Measurements from ENCODE around the gene PTPRN2.
"Not testable (repeated sequence)": the region's sequence is repeated elsewhere in the genome, so short reads cannot be mapped to it uniquely, and the experiment has no call there.

The PTPRN2 gene

DNA sequence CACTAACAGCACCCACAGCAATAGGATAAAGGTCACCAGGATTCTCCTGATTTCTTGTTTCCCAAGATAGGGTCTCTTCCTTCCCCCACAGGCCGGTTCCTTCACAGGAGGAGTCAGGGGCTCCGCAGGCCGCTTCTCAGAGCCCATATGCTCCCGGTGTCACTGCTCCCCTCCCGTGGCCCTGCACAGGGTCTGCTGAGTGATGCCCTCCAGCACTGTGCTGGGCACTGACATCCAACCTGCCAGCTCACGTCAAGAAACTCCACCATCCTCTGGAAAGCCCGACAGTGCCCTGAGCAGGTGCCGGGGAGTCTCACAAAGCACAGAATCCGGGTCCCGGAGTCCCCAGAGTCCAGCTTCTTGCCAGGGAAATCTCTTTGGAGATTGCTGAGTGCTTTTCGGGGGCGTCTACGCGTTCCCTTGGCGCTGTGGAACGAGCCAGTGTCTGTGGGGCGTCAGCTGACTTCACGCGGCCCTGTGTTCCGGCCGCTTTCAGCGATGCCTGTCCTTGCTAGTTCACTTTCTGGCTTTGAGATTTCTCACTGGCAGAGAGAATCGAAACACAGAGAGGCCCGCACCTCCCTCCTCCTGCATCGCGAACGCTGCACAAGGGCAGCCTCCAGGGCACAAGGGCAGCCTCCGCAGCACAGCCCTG is 683.3 kb downstream of the PTPRN2 start:
- TF ChIP-seq, protein P1, sequence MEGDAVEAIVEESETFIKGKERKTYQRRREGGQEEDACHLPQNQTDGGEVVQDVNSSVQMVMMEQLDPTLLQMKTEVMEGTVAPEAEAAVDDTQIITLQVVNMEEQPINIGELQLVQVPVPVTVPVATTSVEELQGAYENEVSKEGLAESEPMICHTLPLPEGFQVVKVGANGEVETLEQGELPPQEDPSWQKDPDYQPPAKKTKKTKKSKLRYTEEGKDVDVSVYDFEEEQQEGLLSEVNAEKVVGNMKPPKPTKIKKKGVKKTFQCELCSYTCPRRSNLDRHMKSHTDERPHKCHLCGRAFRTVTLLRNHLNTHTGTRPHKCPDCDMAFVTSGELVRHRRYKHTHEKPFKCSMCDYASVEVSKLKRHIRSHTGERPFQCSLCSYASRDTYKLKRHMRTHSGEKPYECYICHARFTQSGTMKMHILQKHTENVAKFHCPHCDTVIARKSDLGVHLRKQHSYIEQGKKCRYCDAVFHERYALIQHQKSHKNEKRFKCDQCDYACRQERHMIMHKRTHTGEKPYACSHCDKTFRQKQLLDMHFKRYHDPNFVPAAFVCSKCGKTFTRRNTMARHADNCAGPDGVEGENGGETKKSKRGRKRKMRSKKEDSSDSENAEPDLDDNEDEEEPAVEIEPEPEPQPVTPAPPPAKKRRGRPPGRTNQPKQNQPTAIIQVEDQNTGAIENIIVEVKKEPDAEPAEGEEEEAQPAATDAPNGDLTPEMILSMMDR (IDR thresholded peaks at IDR 0.05; ENCODE audit: insufficient read depth, low read length, missing control alignments) = no peak
- ChIA-PET CTCF (no interaction called here), POLR2A (no interaction called here)
- no peak for DNase-seq (ENCODE audit: low read depth, low spot score)
- no peak overlapping the region for H3K4me3 ChIP-seq (ENCODE audit: low read depth, low read length)

DNA sequence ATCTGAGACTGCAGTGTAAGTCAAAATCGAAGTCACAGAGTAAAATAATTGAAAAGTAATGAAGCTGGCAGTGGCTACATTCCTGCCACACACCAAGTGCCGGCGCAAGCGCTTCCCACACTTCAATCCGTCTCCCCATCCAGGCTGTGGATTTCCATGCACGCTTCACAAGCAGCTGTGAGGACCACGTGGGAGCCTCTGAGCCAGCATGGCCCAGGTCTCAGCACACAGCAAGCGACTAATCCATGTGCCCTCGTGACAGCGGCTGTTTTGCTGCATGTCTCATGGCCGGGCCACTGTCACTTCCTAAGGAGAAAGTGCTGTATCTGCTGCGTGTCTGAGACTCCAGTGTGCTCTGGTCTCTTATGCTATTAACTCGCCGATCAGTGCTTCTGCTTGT is 683.9 kb downstream of the PTPRN2 start:
- POLR2A ChIA-PET = no interaction called here

DNA sequence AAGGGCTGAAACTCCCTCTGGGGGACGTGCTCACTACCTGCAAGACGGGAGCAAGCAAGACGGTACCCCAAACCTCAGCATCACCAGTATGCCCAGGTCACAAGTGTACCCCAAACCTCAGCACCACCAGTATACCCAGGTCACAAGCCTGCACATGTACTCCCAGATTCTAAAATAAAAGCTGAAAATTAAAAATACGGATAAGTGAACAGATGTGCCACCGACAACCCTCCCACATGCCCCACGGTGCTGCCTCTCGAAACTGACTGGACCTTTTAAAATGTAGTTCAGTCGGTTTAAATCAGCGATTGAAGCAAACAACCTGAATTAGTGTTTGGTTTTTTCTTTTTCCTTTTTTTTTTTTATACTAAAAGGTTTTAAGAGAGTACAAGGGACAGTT is 684.3 kb downstream of the PTPRN2 start:
- CTCF ChIA-PET = no interaction called here
- TF ChIP-seq, protein P1 (IDR thresholded peaks at IDR 0.05; ENCODE audit: insufficient read depth, low read length, missing control alignments) = no peak
- POLR2A ChIA-PET = no interaction called here
- no peak for DNase-seq (ENCODE audit: low read depth, low spot score)
- no peak overlapping the region for H3K4me3 ChIP-seq (ENCODE audit: low read depth, low read length)

More for the DNA sequence above, 683.9 kb downstream of the PTPRN2 start:
- TF ChIP-seq, protein P1 (IDR thresholded peaks at IDR 0.05; ENCODE audit: insufficient read depth, low read length, missing control alignments) = no peak
- no peak for DNase-seq (ENCODE audit: low read depth, low spot score)
- H3K4me3 ChIP-seq (ENCODE audit: low read depth, low read length) = no peak overlapping the region
- CTCF ChIA-PET = no interaction called here

DNA sequence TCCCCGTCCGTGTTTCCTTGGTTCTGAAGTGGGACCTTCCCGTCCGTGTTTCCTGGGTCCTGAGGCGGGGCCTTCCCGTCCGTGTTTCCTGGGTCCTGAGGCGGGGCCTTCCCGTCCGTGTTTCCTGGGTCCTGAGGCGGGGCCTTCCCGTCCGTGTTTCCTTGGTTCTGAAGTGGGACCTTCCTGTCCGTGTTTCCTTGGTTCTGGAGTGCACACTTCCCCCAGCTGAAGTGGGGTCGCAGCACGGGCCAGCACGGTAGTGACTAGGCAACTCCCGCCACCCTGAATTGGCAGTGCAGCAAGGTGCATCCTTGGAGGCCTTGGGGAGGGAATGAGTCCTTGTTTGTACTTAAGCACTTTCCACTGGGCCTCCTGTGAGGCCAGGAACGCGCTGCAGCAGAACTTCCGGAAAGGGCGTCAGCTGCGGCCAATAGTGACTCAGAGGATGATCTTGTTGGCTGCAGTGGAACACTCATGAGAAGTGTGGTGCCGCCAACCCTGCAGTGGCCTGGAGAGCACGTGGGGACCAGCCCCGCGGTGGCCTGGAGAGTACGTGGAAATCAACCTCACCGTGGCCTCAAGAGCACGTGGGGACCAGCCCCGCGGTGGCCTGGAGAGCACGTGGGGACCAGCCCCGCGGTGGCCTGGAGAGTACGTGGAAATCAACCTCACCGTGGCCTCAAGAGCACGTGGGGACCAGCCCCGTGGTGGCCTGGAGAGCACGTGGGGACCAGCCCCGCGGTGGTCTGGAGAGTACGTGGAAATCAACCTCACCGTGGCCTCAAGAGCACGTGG is 685.6 kb downstream of the PTPRN2 start:
- CTCF ChIA-PET; DNase-seq (ENCODE audit: low read depth, low spot score); H3K4me3 ChIP-seq (ENCODE audit: low read depth, low read length); POLR2A ChIA-PET: not testable (repeated sequence)

DNA sequence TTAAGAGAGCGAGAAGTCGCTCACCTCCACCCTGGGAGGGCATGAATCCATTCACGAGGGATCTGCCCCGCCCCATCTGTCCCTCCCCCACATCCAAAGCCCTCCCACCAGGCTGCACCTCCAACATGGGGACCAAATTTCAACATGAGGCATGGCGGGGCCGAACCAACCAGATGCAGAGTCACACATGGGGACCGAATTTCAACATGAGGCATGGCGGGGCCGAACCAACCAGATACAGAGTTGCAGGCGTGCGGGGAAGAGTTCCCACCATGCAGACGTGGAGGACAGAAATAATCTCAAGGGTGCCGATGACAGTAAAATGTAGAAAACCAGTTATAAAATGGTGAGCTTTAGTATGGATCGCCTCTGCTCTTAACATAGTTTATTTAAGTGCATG is 686.5 kb downstream of the PTPRN2 start:
- TF ChIP-seq, protein P1 (IDR thresholded peaks at IDR 0.05; ENCODE audit: insufficient read depth, low read length, missing control alignments) = no peak
- ChIA-PET CTCF (no interaction called here), POLR2A (no interaction called here)

DNA sequence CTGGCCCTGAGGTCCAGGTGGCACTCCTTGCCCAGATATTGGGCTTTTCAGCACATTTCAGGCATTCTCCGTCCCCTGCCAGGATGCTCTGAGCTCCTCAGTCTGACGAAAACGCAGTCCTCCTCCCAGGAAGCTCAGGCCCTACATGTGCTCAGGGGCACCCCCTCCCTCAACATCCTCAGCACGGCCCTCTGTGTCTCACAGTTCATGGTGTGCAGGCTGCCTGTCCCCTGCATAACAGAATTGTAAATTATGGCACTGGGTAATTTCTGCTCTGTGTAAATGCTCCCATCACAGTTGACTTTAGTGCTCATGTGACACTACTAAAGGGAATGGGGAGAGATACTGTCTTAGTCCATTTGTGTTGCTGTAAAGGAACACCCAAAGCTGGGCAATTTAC is 687.1 kb downstream of the PTPRN2 start:
- POLR2A ChIA-PET = no interaction called here
- H3K4me3 ChIP-seq (ENCODE audit: low read depth, low read length) = no peak overlapping the region
- TF ChIP-seq, protein P1 (IDR thresholded peaks at IDR 0.05; ENCODE audit: insufficient read depth, low read length, missing control alignments) = no peak
- DNase-seq (ENCODE audit: low read depth, low spot score) = no peak
- CTCF ChIA-PET = no interaction called here

More for the DNA sequence above, 686.5 kb downstream of the PTPRN2 start:
- no peak for DNase-seq (ENCODE audit: low read depth, low spot score)
- H3K4me3 ChIP-seq (ENCODE audit: low read depth, low read length) = no peak overlapping the region

Measured in AG04449 (cell line).